Astrocyte (in vitro differentiated cells and primary cell): ENCODE data around the gene SMIM44. TPM values are rescaled to one million over a fixed set of nuclear protein-coding genes. Genes with fewer than 3 reads are reported as not detected.

Experiments
- DNase-seq: peaks from one replicate; pipeline ENCODE4 v3.0.0-alpha.2; 2010; ENCODE audit warnings: low read depth
- FAIRE-seq: peaks from 2 replicates; lab custom pipeline; 2011; peaks lifted over from hg19 to GRCh38; lab: Jason Lieb, UNC
- H2AFZ ChIP-seq: 2 replicates; pipeline ENCODE4 v1.6.0; 2012; ENCODE audit warnings: low read depth, low read length, inconsistent platforms
- H3K27ac ChIP-seq: 2 replicates; pipeline ENCODE4 v1.5.1; 2011; ENCODE audit warnings: low read depth, low read length, inconsistent platforms
- H3K27me3 ChIP-seq: 2 replicates; pipeline ENCODE4 v1.6.0; 2011; ENCODE audit warnings: low read length, inconsistent platforms; ENCODE audit not compliant: insufficient read depth
- H3K36me3 ChIP-seq: 2 replicates; pipeline ENCODE4 v1.5.1; 2011; ENCODE audit warnings: low read length, inconsistent platforms; ENCODE audit not compliant: insufficient read depth
- H3K4me1 ChIP-seq: 2 replicates; pipeline ENCODE4 v1.5.1; 2011; ENCODE audit warnings: low read length, inconsistent platforms; ENCODE audit not compliant: insufficient read depth
- H3K4me2 ChIP-seq: 2 replicates; pipeline ENCODE4 v1.6.0; 2012; ENCODE audit warnings: low read length, inconsistent platforms
- H3K4me3 ChIP-seq: 2 replicates; pipeline ENCODE4 v1.5.1; 2011; ENCODE audit warnings: low read depth, mild to moderate bottlenecking, low read length, inconsistent platforms; ENCODE audit not compliant: insufficient read depth
- H3K79me2 ChIP-seq: 2 replicates; pipeline ENCODE4 v1.6.0; 2012; ENCODE audit warnings: mild to moderate bottlenecking, low read length, inconsistent platforms; ENCODE audit not compliant: insufficient read depth
- H3K9ac ChIP-seq: 2 replicates; pipeline ENCODE4 v1.6.0; 2012; ENCODE audit warnings: mild to moderate bottlenecking, low read length, inconsistent platforms
- H3K9me3 ChIP-seq: 2 replicates; pipeline ENCODE4 v1.5.1; 2012; ENCODE audit warnings: low read depth, mild to moderate bottlenecking, low read length, inconsistent platforms; ENCODE audit not compliant: insufficient read depth
- H4K20me1 ChIP-seq: 2 replicates; pipeline ENCODE4 v1.6.0; 2012; ENCODE audit warnings: low read length, inconsistent platforms; ENCODE audit not compliant: insufficient read depth
- H3K27ac Mint-ChIP-seq: one replicate; pipeline ENCODE4 v1.8.0; 2021; ENCODE audit warnings: mild to moderate bottlenecking, mixed read lengths; ENCODE audit not compliant: unreplicated experiment
- H3K27me3 Mint-ChIP-seq: one replicate; pipeline ENCODE4 v1.8.0; 2021; ENCODE audit warnings: low read depth, mixed read lengths; ENCODE audit not compliant: unreplicated experiment
- H3K36me3 Mint-ChIP-seq: one replicate; pipeline ENCODE4 v1.8.0; 2021; ENCODE audit warnings: low read depth, mixed read lengths; ENCODE audit not compliant: unreplicated experiment
- H3K4me1 Mint-ChIP-seq: one replicate; pipeline ENCODE4 v1.8.0; 2021; ENCODE audit warnings: low read depth, mixed read lengths; ENCODE audit not compliant: unreplicated experiment
- H3K4me3 Mint-ChIP-seq: one replicate; pipeline ENCODE4 v1.8.0; 2021; ENCODE audit warnings: mild to moderate bottlenecking, moderate library complexity, mixed read lengths; ENCODE audit not compliant: unreplicated experiment
- H3K9me3 Mint-ChIP-seq: one replicate; pipeline ENCODE4 v1.8.0; 2021; ENCODE audit warnings: mild to moderate bottlenecking, mixed read lengths; ENCODE audit not compliant: unreplicated experiment
- EZH2 ChIP-seq: IDR thresholded peaks from 2 replicates; pipeline ENCODE4 v1.6.1; 2012; ENCODE audit warnings: mild to moderate bottlenecking, low read length, inconsistent platforms; ENCODE audit not compliant: insufficient read depth
- total RNA-seq: library from RNA; stranded (reverse); gene quantifications from 2 replicates; pipeline ENCODE4 v1.2.1, GENCODE V29; 2021
- TF ChIP-seq, protein P1 (sequence below): IDR thresholded peaks from 2 replicates; pipeline ENCODE4 v1.5.1; 2011; ENCODE audit warnings: low read depth, mild to moderate bottlenecking, inconsistent platforms, low read length, moderate library complexity; ENCODE audit not compliant: insufficient read depth

The SMIM44 gene
- total RNA-seq, 1 donor from 2014 or later: not detected

DNA sequence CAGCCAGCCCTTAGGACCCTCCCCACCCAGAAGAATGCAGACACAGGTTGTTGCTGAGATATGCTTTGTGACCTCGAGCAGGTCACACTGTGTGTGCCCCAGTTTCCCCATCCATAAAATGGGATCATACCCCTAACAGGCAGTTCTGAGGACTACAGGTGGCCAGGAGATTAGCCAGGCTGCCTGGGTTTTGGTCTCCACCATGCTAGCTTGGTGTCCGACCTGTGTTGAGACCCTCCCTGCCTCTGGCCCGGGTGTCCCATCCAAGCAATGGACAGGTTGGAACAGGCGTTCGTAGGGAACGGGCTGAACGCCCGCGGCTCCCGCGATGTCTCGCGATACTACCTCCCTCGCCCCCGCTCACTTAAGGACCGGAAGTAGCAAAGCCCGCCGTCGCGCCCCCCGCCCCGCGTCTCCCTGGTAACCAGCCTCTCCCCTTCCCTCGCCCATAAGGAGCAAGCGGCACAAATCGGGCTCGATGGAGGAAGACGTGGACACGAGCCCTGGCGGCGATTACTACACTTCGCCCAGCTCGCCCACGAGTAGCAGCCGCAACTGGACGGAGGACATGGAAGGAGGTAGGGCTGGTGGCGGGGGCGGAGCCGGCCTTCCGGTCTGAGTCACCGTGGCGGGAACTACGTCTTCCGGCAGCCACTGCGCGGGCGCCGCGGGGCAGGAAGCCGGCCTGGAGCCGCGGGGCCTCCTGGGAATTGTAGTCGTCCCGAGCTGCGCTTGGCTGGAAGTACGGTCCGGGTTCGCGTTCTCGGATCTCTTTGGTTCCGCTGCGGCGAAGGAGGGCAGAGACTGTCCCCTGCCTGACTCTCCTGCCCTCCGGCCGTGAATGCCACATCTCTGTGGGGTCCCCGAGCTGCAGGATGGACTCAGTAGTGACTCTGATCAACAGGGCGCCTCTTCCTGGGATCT, 48.3 kb downstream of the SMIM44 start:
- H3K36me3 Mint-ChIP-seq: peaks cover 20% of the 10 kb centered on the region
- H3K9me3 ChIP-seq: peaks cover 4% of the 10 kb centered on the region
- H3K9ac ChIP-seq: peak overlapping the region; percentile 84
- H2AFZ ChIP-seq: peak overlapping the region; percentile 96
- peak overlapping the region; percentile 93 for H3K4me2 ChIP-seq
- DNase-seq: peak; percentile 88
- FAIRE-seq: no peak
- H3K4me3 Mint-ChIP-seq: peak overlapping the region; percentile 89
- TF ChIP-seq EZH2: no peak
- TF ChIP-seq, protein P1, sequence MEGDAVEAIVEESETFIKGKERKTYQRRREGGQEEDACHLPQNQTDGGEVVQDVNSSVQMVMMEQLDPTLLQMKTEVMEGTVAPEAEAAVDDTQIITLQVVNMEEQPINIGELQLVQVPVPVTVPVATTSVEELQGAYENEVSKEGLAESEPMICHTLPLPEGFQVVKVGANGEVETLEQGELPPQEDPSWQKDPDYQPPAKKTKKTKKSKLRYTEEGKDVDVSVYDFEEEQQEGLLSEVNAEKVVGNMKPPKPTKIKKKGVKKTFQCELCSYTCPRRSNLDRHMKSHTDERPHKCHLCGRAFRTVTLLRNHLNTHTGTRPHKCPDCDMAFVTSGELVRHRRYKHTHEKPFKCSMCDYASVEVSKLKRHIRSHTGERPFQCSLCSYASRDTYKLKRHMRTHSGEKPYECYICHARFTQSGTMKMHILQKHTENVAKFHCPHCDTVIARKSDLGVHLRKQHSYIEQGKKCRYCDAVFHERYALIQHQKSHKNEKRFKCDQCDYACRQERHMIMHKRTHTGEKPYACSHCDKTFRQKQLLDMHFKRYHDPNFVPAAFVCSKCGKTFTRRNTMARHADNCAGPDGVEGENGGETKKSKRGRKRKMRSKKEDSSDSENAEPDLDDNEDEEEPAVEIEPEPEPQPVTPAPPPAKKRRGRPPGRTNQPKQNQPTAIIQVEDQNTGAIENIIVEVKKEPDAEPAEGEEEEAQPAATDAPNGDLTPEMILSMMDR: no peak
- peaks cover 2% of the 10 kb centered on the region for H4K20me1 ChIP-seq
- peaks cover 6% of the 10 kb centered on the region for H3K9me3 Mint-ChIP-seq
- H3K27me3 ChIP-seq: no peaks in the 10 kb centered on the region
- H3K27me3 Mint-ChIP-seq: no peaks in the 10 kb centered on the region
- peaks cover 10% of the 10 kb centered on the region for H3K4me1 ChIP-seq
- peak overlapping the region; percentile 58 for H3K4me3 ChIP-seq
- peaks cover 3% of the 10 kb centered on the region for H3K4me1 Mint-ChIP-seq
- H3K79me2 ChIP-seq: peaks cover 25% of the 10 kb centered on the region
- H3K36me3 ChIP-seq: peaks cover 17% of the 10 kb centered on the region
- H3K27ac Mint-ChIP-seq: peak overlapping the region; percentile 97
- H3K27ac ChIP-seq: peak overlapping the region; percentile 87

DNA sequence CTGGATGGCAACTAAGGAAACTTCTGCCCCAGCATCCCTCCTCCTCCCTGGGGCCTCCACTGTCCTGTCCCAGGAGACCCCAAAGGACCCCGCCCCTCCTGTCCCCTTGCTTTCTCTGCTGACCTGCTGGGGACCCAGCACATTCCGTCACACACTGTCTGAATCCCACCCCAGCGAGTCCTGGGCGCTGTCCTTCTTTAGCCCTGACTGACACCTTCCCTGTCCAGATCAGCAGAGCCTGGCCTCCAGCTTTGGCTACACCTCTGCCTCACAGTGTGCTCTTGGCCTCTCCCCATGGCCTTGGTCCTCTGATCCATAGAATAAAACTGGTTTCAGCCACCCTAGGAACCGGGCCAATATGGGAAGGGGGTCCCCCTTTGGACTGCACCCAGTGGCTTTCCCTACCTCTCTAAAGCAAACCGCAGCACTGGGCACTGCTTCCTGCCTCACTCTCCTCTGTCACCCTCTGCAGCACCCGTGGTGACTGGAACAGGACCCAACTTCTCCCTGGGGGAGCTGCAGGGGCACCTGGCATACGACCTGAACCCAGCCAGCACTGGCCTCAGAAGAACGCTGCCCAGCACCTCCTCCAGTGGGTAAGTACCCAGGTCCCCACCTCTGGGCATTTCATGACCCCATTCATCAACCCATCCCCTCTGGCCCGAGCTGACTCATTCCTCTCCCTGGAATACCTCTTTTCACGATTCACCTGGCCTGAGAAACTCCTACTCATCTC, 49.3 kb downstream of the SMIM44 start:
- H3K4me3 Mint-ChIP-seq: peak overlapping the region; percentile 89
- Histone ChIP-seq H3K4me3 (no peak overlapping the region), H4K20me1 (peaks cover 8% of the 10 kb centered on the region), H3K4me1 (peaks cover 10% of the 10 kb centered on the region), H3K9me3 (peaks cover 4% of the 10 kb centered on the region), H3K4me2 (peak overlapping the region; percentile 93), H3K36me3 (peaks cover 16% of the 10 kb centered on the region), H2AFZ (no peak overlapping the region), H3K9ac (peak overlapping the region; percentile 84), H3K27ac (peak overlapping the region; percentile 87), H3K79me2 (peaks cover 24% of the 10 kb centered on the region), H3K27me3 (no peaks in the 10 kb centered on the region)
- DNase-seq (no peak), FAIRE-seq (no peak)
- H3K4me1 Mint-ChIP-seq: peaks cover 3% of the 10 kb centered on the region
- peaks cover 19% of the 10 kb centered on the region for H3K36me3 Mint-ChIP-seq
- peaks cover 6% of the 10 kb centered on the region for H3K9me3 Mint-ChIP-seq
- TF ChIP-seq, protein P1: no peak
- TF ChIP-seq EZH2: no peak
- H3K27me3 Mint-ChIP-seq: no peaks in the 10 kb centered on the region
- H3K27ac Mint-ChIP-seq: peak overlapping the region; percentile 12
